Activated T-cell treated with anti-CD3 and anti-CD28 coated beads for 4 hours (primary cell): ENCODE results near the gene DMRTA2.

ENCODE experiments used
- DNase-seq: peaks from one replicate; pipeline ENCODE4 v3.0.0-alpha.2; 2020

The DMRTA2 gene

GRCh38 chr1:50373532-50373931, 49.7 kb downstream of the DMRTA2 start:
- no peak for DNase-seq

- no peak for DNase-seq
Measured at GRCh38 chr1:50371749-50372148, 51.5 kb downstream of the DMRTA2 start.

DNA sequence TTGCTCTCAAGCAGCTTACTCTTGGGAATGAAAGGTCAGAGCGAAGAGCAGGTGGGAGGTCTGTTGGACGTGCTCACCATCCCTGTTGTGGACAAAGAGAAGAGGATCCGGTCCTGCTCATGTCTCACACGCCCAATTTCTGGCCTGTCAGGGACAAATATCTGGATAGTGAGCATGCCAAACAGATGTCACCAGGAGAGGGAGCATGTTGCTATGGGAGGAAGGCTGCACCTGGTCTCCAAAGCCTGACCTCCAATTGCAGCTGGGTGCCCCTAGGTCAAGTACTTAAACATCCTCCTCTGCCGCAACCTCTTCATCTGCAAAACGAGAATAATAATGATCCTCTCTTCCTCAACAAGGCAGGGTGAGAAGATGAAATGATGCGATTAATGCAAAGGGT, 53.4 kb downstream of the DMRTA2 start:
- no peak for DNase-seq

- no peak for DNase-seq
Measured at GRCh38 chr1:50369008-50369634, 54.1 kb downstream of the DMRTA2 start.

GRCh38 chr1:50368179-50369007, 54.9 kb downstream of the DMRTA2 start:
- DNase-seq, result no peak
